HFFc6 (cell line): ENCODE measurements around the gene MMP23B. TPM values are rescaled to one million over a fixed set of nuclear protein-coding genes. Genes with fewer than 3 reads are reported as not detected.

ENCODE experiments used
- DNase-seq: peaks from one replicate; pipeline ENCODE4 v3.0.0-alpha.2; 2018
- H3K27ac Mint-ChIP-seq: 2 replicates; pipeline ENCODE4 v1.8.0; 2020; ENCODE audit warnings: mild to moderate bottlenecking, mixed read lengths
- H3K27me3 Mint-ChIP-seq: 2 replicates; pipeline ENCODE4 v1.8.0; 2021; ENCODE audit warnings: mild to moderate bottlenecking, moderate library complexity, mixed read lengths; ENCODE audit not compliant: insufficient read depth
- H3K36me3 Mint-ChIP-seq: 2 replicates; pipeline ENCODE4 v1.8.0; 2021; ENCODE audit warnings: low read depth, mixed read lengths
- H3K4me1 Mint-ChIP-seq: 2 replicates; pipeline ENCODE4 v1.8.0; 2020; ENCODE audit warnings: low read depth, mixed read lengths
- H3K4me3 Mint-ChIP-seq: 2 replicates; pipeline ENCODE4 v1.8.0; 2020; ENCODE audit warnings: mild to moderate bottlenecking, moderate library complexity, mixed read lengths
- H3K9me3 Mint-ChIP-seq: 2 replicates; pipeline ENCODE4 v1.8.0; 2020; ENCODE audit warnings: mild to moderate bottlenecking, mixed read lengths
- total RNA-seq, 6 experiments: library from RNA; stranded (reverse); fragmentation: NEBNext Ultra II Directional; extraction: Animal tissue kit (Norgen Biotek cat#: 25700); gene quantifications; 2 replicates in 1 of 6; 3 replicates in 5 of 6; pipeline ENCODE4 v1.2.3, GENCODE V29; 2021
- TF ChIP-seq, protein P1 (sequence below): fragments of 200-600 bp; sonication (generic); IDR thresholded peaks from 2 replicates; pipeline ENCODE4 v1.5.0; 2021; ENCODE audit warnings: antibody characterized with exemption, mild to moderate bottlenecking

The MMP23B gene
- total RNA-seq, 6 experiments from 2014 or later, result 2.8 to 7.1 (median 5.1) TPM

DNA sequence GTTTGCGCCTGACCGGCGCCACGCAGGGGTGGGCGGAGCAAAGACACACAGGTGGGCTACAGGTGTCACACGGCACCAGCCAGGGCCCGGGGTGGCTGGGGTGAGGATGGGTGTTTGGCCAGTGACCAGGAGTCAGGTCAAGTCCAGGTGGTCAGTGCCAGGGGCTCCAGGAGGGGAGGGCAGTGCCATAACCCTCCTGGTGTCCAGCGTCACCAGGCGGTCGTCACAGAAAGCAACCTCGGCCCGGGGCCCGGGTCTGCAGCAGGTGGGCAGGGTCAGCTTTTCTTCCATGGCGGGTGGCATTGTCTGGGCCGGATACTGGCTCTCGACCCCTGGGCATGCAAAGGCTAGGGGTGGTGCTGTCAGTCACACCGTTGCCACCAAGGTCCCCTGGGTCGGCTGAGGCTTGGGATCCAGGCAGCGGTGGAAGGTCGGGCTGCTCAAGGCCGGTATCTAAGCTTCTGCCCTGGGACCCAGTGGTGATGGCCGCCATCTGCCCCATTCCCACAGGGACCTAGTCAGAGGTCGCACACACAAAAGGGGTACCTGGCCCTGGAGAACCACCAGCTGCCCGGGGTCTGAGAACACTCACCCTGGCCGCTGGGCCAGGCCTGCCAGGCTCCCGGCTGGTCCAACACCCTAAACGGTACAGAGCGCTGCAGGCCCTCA, 33.8 kb upstream of the MMP23B start:
- no peaks in the 10 kb centered on the region for H3K36me3 Mint-ChIP-seq
- no peak for DNase-seq
- H3K4me1 Mint-ChIP-seq, result no peaks in the 10 kb centered on the region
- H3K9me3 Mint-ChIP-seq, result no peaks in the 10 kb centered on the region
- peaks cover 13% of the 10 kb centered on the region for H3K27me3 Mint-ChIP-seq
- no peak overlapping the region for H3K27ac Mint-ChIP-seq
- H3K4me3 Mint-ChIP-seq, result no peak overlapping the region
- TF ChIP-seq, protein P1, sequence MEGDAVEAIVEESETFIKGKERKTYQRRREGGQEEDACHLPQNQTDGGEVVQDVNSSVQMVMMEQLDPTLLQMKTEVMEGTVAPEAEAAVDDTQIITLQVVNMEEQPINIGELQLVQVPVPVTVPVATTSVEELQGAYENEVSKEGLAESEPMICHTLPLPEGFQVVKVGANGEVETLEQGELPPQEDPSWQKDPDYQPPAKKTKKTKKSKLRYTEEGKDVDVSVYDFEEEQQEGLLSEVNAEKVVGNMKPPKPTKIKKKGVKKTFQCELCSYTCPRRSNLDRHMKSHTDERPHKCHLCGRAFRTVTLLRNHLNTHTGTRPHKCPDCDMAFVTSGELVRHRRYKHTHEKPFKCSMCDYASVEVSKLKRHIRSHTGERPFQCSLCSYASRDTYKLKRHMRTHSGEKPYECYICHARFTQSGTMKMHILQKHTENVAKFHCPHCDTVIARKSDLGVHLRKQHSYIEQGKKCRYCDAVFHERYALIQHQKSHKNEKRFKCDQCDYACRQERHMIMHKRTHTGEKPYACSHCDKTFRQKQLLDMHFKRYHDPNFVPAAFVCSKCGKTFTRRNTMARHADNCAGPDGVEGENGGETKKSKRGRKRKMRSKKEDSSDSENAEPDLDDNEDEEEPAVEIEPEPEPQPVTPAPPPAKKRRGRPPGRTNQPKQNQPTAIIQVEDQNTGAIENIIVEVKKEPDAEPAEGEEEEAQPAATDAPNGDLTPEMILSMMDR, result no peak; the same call in 1 of the 2 replicates

DNA sequence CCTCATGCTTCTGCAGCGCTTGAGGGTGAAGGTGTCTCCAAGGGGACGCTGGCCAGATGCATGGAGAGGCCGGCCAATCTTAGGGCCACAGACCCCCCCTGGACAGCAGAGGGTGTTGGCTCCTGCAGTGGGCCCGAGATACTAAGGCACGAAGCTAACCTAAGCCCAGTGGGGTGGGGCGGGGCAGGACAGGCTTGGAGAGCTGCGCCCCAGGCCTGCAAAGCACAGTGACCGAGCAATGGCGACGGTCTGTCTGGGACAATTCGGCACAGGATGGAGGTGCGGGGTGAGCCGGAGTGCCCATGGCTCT, 33.3 kb upstream of the MMP23B start:
- Mint-ChIP-seq H3K27ac (no peak overlapping the region), H3K4me1 (no peaks in the 10 kb centered on the region), H3K9me3 (no peaks in the 10 kb centered on the region), H3K4me3 (peak overlapping the region; percentile 17; the same call in 1 of the 2 replicates), H3K27me3 (peaks cover 13% of the 10 kb centered on the region), H3K36me3 (no peaks in the 10 kb centered on the region)
- TF ChIP-seq, protein P1, result no peak
- no peak for DNase-seq

DNA sequence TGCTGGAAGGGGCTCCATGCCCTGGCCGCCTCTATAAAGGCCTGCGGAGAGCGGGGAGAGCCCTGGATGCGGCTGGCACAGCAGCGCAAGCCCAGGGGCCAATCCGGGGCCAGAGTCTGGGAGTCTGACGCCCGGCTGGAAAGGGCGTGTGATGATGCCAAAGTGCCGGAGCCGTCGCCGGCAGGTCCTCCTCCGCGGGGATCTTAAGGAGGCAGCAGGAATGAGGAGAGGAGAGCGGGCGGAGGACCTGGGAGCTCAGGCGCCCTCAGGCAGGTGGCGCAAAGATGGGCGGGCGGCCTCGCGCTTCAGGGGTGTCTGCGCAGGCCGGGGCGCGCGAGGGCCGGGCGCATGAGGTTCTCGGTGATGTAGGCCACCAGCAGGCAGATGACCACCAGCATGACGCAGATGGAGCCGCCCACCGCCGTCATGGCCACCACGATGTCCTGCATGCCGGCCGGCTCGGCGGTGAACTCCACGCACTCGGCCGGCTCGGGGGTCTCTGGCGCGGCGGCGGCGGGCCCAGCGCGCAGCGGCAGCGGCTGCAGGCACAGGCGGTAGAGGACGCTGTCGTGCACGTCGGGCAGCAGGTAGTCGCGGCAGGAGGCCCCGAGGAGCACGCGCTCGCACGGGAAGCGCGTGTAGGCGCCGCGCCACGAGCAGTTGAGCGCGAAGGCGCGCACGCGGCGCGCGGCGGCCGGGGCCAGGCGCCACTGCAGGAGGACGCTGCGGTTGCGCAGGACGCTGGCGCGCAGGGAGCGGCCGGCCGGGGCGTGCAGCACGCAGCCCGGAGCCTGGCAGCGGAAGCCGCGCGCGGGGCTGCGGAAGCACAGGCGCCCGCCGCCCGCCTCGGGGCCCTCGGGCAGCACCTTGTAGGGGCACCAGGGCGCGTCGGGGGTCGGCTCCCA, 32.7 kb upstream of the MMP23B start:
- peak overlapping the region; percentile 17; the same call in 1 of the 2 replicates for H3K4me3 Mint-ChIP-seq
- no peak overlapping the region for H3K27ac Mint-ChIP-seq
- H3K9me3 Mint-ChIP-seq, result no peaks in the 10 kb centered on the region
- H3K36me3 Mint-ChIP-seq, result no peaks in the 10 kb centered on the region
- DNase-seq, result no peak
- H3K4me1 Mint-ChIP-seq, result no peaks in the 10 kb centered on the region
- TF ChIP-seq, protein P1, result peak; percentile 11; the same call in 1 of the 2 replicates
- peaks cover 13% of the 10 kb centered on the region for H3K27me3 Mint-ChIP-seq

DNA sequence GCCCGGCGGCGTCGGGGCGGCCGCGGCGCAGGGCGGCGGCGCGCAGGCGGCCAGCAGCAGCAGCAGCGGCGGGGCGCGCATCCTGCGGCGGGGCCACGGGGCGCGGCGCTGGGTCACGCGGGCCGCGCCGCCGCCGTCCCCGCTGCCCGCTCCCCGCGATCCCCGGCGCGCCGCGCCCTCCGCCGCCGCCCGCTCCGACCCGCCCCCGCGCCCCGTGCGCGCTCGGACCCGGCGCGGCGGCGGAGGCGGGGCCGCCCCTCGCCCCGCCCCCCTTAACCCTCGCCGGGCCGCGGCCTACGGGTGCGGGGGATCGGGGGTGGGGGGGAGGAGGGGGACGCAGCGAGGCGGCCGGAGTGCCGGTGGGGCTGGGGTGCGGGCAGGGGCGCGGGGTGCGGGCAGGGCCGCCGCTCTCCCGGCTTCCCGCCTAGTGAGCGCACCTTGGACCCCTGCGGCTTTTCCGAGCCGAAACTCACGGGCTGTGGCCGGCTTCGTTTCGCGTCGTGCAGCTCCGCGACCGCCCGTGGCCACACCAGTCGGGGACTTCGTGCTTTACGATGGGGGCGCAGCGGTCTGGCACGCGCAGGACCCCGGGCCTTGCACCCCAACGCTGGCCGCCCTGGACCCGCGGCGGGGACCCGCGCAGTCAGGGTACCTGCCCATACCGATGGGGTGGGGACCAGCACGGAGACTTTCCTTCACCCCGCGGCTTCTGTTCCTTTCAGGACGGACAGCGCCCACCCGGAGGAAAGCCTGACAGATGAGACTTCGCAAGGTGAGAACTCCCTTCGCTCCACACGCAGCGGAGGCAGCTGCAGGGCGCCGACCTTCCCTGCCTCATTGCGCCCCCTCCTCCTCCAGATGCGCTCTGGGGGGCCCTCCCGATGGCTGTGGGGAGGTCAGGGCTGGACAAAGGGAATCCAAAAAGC, 31.8 kb upstream of the MMP23B start, which contains the start of gene FNDC10:
Gene FNDC10 (minus strand): TSS at position 201 of the 926 bp plus-strand sequence. CDS start 120 bp downstream, at position 81.
- H3K4me3 Mint-ChIP-seq, result peak within 1 kb of the TSS; percentile 17; the same call in 1 of the 2 replicates
- H3K27ac Mint-ChIP-seq, result no peak within 1 kb of the TSS
- no peaks in the 10 kb centered on the region for H3K36me3 Mint-ChIP-seq
- no peaks in the 10 kb centered on the region for H3K4me1 Mint-ChIP-seq
- H3K9me3 Mint-ChIP-seq, result no peaks in the 10 kb centered on the region
- TF ChIP-seq, protein P1, result no peak
- H3K27me3 Mint-ChIP-seq, result peaks cover 13% of the 10 kb centered on the region
- no peak for DNase-seq
